ENCODE measurements around the gene PPM1H.

- no peak for TF ChIP-seq CTCF (IDR thresholded peaks at IDR 0.05; ENCODE audit: low read depth, low read length)
- no peak for TF ChIP-seq EZH2phosphoT487 (IDR thresholded peaks at IDR 0.05; ENCODE audit: low read depth)
Observed at GRCh38 chr12:62754706-62755105, 180.2 kb downstream of the PPM1H start.

All from OCI-LY3 (cell line).